ENCODE data around the gene CTTNBP2. TPM values are rescaled to one million over a fixed set of nuclear protein-coding genes. Genes with fewer than 3 reads are reported as not detected.

Gene CTTNBP2
- total RNA-seq, 1 donor from 2014 or later = 1.2 TPM

DNA sequence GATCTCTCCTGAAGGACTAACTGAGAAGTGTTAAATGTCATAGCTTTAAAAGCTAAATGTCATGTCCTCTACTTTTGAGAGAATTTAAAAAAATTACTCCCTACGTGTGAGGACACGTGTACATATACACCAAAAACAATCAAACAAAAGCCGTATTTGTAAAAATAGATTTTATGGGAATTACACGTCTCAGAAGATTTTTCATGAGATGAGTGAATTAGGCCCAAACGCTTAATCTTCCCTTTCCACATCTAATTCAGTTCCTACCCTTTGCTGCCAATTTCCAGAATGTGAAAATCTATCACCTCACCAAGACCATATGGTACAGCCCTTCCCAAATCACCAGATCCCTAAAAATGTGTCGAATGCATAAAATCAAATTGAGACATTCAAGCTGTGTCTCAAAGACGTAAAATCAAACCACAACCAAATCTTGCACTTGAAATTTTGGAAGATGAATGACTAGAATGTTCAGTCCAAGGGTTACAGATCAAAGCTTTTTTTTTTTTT lies 1.0 kb upstream of the CTTNBP2 start:
- Histone ChIP-seq H3K4me3 (peak overlapping the region; percentile 93), H3K36me3 (no peaks in the 10 kb centered on the region), H3K4me1 (peaks cover 22% of the 10 kb centered on the region), H3K27ac (replicated peaks) (no peak overlapping the region), H3K9me3 (replicated peaks) (no peaks in the 10 kb centered on the region), H3K27me3 (ENCODE audit: low read depth) (peaks cover 29% of the 10 kb centered on the region)
- TF ChIP-seq, protein P1, sequence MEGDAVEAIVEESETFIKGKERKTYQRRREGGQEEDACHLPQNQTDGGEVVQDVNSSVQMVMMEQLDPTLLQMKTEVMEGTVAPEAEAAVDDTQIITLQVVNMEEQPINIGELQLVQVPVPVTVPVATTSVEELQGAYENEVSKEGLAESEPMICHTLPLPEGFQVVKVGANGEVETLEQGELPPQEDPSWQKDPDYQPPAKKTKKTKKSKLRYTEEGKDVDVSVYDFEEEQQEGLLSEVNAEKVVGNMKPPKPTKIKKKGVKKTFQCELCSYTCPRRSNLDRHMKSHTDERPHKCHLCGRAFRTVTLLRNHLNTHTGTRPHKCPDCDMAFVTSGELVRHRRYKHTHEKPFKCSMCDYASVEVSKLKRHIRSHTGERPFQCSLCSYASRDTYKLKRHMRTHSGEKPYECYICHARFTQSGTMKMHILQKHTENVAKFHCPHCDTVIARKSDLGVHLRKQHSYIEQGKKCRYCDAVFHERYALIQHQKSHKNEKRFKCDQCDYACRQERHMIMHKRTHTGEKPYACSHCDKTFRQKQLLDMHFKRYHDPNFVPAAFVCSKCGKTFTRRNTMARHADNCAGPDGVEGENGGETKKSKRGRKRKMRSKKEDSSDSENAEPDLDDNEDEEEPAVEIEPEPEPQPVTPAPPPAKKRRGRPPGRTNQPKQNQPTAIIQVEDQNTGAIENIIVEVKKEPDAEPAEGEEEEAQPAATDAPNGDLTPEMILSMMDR (IDR thresholded peaks at IDR 0.05; ENCODE audit: borderline replicate concordance) = no peak
- intact Hi-C loops (cut with micrococcal nuclease) = no loop called here
- no peak for DNase-seq

DNA sequence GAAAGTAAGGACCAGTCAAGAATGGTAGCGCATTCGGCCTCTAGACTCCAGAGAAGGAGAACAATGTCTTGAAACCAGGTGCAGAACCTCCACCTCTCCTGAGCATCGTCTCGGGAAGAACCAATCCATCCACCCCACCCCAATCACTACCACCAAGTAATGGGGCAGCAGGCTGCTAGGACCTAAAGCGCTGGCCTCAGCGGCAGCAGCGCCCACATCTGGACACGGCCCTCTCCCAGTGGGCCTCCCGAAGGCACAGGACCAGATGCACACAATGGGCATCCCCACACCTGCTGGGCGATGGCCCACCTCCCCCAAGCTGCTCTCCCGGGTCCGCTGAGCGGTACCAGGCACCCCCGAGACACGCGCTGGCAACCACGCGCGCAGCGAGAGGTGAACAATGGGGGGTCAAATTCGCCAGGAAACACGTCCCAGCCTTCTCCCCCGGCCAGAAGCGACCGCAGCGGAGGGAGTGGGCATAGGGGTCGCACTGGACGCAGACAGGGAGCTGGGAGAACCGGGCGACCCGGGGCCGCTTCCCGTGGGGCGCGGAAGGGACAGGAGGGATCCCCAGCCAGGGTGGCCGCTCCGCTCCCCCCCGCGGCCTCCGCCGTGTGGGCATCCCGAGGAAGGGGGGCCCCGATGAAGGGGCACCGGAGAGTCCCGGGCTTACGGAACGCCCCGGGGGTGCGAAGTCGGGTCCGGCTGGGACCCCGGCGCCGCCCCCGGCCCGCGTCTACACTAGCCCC lies 506 bp downstream of the CTTNBP2 start:
- Histone ChIP-seq H3K9me3 (replicated peaks) (no peaks in the 10 kb centered on the region), H3K36me3 (no peaks in the 10 kb centered on the region), H3K4me1 (peaks cover 24% of the 10 kb centered on the region), H3K4me3 (peak overlapping the region; percentile 93), H3K27me3 (ENCODE audit: low read depth) (peaks cover 22% of the 10 kb centered on the region), H3K27ac (replicated peaks) (peak overlapping the region; percentile 61)
- intact Hi-C loops (cut with micrococcal nuclease) = no loop called here
- peak; percentile 29 for DNase-seq
- TF ChIP-seq, protein P1 (IDR thresholded peaks at IDR 0.05; ENCODE audit: borderline replicate concordance) = peak; percentile 16

DNA sequence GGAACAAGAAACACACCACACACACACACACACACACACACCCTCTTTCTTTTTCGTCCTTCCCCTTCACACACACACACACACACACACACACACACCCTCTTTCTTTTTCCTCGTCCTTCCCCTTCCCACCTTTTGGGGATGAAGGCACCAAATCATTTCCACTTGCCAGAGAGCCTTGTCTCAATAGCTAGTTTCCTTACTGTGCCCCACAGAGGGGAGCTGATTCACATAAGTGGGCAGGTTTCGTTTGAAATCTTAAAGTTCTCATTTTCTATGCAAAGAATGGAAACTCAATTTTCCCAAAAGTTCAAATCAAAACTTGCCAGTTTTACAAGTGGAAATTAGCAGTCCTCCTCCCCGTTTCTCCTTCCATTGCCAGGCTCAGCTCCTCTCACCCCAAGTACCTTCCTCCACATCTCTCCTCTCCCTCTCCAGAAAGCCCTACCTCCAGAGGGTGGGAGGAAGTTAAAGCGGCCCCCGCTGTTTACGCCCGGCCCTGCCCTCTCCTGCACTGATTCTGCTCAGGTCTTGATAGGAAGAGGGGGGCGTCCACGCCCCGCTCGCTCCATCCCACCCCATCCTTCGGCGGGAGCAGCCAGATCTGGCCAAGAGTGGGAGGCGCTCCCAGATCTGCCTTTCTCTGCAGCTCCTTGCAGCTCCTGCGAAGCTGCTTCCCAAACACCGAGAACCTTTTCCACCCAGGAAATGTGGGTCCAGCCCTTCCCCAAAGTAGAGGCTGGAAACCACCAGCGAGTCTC lies 1.3 kb downstream of the CTTNBP2 start:
- H3K36me3 ChIP-seq = no peaks in the 10 kb centered on the region
- peaks cover 25% of the 10 kb centered on the region for H3K4me1 ChIP-seq
- H3K27ac ChIP-seq (replicated peaks) = peak overlapping the region; percentile 61
- TF ChIP-seq, protein P1 (IDR thresholded peaks at IDR 0.05; ENCODE audit: borderline replicate concordance) = no peak
- peaks cover 22% of the 10 kb centered on the region for H3K27me3 ChIP-seq (ENCODE audit: low read depth)
- peak overlapping the region; percentile 93 for H3K4me3 ChIP-seq
- intact Hi-C loops (cut with micrococcal nuclease) = no loop called here
- H3K9me3 ChIP-seq (replicated peaks) = no peaks in the 10 kb centered on the region
- peak; percentile 17 for DNase-seq

DNA sequence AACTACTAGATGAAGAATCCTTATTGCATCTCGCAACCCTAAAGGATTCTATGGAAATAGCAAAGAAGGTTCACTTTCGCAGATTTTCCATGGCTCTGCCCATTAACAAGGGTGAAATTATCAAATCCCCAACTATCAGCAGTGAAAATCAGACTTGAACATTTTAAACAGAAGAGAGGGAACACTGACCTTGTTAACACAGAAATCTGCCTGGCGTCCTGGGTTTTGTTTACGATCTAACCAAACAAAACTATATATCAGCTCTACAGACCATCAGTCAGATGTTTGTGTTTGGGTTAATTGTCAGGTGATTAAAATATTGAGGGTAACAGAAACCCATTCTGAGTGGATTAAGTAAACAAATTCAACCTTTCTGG lies 1.9 kb downstream of the CTTNBP2 start:
- intact Hi-C loops (cut with micrococcal nuclease) = no loop called here
- H3K9me3 ChIP-seq (replicated peaks) = no peaks in the 10 kb centered on the region
- TF ChIP-seq, protein P1 (IDR thresholded peaks at IDR 0.05; ENCODE audit: borderline replicate concordance) = no peak
- H3K4me1 ChIP-seq = peaks cover 25% of the 10 kb centered on the region
- H3K27ac ChIP-seq (replicated peaks) = no peak overlapping the region
- H3K27me3 ChIP-seq (ENCODE audit: low read depth) = peaks cover 22% of the 10 kb centered on the region
- no peaks in the 10 kb centered on the region for H3K36me3 ChIP-seq
- H3K4me3 ChIP-seq = no peak overlapping the region
- no peak for DNase-seq

DNA sequence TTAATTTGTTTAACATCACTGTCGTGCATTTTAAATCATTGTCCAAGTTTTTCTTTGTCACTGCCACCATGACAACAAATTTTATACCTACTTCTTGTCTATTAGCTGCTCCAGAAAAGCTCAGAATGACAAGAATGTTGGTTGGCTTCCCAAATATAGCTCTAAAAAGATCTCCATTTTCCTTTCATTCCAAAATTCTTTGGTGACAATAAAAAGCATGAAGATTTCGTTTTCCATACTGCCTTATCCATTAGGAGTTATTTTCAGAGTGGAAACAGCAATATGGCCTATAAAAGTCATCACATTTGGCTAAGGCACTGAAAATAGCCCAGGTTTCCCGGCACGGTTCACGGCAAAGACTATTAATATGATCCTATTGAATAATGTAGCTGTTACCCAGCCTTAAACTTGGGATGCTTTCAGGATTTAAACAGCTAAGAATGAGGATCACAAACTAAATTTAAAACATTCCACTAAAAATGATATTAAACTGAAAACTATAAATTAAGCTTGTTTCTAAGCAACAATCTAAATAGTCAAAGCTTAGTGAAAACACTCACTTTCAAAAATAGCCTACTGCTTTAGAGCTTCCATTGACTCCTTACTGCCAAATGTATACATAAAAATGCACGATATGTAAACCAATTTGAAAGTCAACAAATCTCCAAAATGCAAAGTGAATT lies 2.7 kb downstream of the CTTNBP2 start:
- TF ChIP-seq, protein P1 (IDR thresholded peaks at IDR 0.05; ENCODE audit: borderline replicate concordance) = no peak
- Histone ChIP-seq H3K27ac (replicated peaks) (no peak overlapping the region), H3K4me1 (peaks cover 25% of the 10 kb centered on the region), H3K27me3 (ENCODE audit: low read depth) (peaks cover 22% of the 10 kb centered on the region), H3K9me3 (replicated peaks) (no peaks in the 10 kb centered on the region), H3K36me3 (no peaks in the 10 kb centered on the region), H3K4me3 (no peak overlapping the region)
- DNase-seq = no peak
- intact Hi-C loops (cut with micrococcal nuclease) = no loop called here
